ENCODE data around the gene RACK1.

Gene RACK1

DNA sequence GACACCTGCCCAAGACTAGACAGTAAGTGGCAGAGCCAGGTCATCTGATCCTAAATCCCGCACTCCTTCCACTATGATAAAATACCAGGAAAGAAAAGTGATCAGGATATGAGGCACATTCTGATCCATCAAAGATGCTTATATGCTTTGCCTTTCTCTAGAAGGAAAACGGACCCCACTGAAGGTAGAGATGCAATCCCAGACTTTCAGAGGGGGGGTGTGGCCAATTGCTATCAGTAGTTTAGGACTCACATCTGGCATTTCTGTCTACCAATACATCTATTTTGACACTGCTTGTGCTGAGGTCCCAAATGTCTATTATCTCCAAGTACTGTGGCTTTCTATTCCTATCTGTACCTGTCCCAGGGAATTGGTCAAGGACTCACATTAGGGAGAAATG, 15.6 kb upstream of the RACK1 start:
- DNase-seq = no peak

DNA sequence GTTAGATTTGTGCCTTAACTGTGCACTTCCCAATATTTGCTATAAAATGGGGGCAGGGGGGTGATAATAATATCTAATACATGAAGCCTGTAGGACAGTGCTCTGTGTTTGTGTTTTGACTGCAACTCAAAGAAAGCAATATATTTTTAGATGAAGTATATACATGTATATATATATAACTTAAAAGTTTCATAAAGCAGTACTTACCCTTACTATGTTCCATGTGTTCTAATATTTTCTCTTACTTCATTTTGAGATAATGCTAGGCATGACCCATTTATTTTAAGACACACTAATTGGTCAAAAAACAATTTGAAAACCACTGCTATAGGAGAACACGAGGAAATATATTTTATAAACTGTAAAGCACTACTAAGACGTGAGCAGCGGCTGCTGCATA, 14.9 kb upstream of the RACK1 start:
- no peak for DNase-seq

DNA sequence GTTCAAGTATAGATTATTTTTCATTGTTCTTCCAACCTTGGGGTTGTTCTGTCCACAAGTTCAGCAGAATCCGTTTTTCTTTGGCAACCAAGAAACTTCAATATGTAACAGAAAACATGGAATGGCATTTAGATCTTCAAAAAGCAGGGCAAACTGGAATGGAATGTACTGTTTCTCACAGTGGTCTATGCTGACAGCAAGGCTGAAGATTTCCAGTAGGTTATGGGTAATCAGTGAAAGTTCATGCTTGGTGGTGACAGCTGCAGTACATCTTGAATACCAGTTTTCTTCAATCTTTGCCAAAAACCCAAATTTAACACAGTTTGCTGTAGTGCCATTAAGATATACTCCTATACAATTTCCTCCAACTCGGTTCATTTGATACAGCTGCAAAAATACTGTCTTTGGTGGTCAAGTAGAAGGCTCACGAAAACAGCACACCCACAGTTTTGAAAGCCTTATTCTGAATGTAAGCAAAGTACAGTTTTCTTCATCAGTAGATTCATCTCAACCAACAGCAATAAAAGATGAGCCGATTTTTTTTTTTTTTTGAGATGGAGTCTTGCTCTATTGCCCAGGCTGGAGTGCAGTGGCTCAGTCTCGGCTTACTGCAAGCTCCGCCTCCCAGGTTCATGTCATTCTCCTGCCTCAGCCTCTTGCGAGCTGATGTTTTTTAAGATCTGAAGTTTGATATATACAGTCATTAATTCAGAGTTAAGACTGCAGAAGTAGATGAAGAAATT, 12.3 kb upstream of the RACK1 start:
- no peak for DNase-seq

DNA sequence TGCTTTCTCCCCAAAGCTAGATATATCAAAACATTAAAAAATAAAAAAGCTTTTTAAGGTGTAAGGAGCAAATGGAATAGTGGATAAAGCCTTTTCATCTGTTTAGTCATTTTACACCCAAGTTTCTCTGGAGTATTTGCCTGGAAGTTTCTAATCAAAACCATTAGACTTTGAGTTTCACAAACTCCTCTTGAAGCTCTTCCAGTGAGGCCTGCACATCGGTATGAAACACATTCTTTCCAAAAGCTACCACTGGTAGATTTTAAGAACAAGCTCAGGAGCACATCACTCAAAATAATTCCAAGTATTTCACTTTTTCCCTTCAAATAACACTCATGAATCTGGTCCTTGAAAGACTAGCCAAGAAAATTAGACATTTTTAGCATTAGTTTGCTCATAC, 11.6 kb upstream of the RACK1 start:
- no peak for DNase-seq

DNA sequence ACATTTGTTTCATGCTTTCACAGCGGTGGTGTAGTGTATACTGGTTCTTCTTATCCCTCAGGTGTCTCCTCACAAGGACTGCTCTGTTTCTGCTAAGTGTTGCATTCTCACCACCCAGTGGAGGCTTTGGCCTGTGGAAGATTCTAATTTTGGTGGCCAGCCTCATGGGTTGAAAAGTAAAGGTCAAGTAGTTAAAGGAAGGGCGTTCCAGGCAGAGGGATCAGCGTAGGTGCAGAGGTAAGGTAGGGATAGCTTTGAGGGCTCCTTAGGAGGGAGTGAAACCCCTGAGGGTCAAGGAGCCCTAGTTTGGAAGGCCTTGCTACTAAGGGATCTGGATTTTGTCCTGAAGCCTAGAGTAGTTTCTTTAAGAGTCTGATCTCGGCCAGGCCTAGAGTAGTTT, 4.6 kb upstream of the RACK1 start:
- no peak for DNase-seq

DNA sequence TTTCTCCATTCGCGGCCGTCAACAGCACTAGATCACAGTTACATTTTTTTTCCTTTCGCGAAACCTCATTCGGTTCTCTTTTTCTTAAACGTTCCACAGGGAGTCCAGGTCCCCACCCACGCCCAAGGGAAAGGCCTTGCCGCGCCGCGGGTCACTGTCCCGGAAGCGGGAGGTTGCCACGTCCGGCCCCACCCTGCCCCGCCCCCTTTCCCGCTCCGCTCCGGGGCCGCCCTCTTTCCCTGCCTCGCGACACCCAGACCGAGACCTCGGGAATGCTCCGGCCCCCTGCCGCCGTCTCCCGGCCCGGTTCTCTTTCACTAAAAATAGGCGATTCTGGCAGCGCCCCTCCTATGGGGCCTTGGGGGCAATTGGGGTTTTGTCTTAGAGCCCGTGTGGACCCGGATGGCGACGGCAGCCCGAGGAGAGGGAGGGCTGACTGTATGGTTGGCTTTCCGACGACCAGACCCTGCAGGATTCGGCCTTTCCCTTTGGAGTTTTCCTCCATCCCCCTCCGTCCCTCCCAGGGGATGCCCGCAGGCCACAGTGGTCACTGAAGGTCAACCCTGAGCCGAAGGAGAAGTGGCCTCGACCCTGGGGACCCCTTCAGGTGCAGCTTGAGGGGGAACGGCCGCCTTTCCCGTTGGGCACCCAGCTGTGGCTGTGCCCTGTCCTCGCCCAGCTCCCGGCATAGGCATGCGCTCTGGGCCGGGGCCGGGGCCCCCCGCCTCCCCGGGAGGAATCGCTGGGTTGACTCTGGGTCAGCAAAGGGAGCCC, 2.8 kb upstream of the RACK1 start:
- peak; percentile 73 to 83 for DNase-seq

DNA sequence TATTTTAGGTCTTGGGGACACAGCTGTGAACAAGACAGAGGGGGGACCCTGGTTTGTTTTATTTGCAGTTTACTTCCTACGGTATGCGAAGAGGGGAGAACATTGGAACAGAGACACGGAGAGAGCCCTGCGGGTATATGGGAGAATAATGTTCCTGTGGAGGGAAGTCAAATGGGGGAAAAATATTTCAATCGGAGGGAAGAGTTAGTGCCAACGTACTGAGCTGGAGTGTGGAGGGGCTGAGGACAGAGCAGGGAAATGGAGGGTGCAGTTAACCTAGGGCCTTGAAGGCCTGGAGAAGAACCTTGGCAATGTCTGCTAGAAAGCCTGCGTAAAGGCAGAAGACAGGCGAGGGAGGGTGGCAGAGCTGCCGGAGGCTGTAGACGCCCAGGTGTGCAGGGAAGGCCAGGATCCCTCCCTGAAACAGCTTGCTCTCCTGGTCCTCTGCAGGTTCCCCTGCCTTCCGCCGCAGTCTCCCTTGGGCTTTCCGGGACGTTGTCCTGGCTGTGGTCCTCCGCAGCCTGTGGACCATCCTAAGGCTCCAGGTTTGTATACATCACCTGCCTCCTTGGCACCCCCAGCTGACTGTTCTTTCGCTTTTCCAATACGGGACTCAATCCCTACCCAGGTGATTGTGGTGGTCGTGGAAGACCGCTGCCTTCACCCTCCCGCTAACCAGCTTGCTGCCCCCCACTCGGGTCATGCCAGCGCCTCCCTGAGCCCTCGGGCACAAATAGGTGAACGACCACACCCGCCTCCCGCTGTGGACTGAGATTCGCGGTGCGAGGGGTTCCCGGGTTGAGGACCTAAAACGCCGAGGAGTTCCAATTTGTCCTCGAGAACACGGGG, 1.9 kb upstream of the RACK1 start:
- DNase-seq = no peak

DNA sequence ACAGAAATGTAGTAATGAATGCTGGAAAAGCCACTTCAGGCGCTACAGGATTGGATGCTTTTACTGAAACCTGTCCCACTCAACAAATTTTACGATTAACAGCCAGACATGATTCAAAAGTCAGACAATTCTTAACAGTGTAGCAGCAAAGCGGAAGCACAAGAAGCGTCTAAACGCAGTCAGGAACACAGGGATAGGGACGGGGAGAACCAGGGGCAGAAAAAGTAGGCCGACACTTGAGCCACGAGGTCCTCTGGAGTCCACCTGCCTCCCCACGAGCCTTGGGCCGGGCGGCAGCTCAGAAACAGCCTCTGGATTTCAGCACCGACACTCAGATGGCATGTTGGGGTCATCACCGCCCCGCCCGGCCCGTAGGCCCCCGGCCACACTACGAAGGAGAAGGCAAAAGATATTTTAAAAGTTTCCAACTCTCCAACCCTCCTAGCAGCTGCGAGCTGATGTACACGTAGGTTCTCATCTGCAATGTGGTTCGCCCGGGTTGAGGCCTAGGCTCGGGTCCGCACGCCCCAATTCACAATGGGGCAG, 615 bp downstream of the RACK1 start:
- no peak for DNase-seq

DNA sequence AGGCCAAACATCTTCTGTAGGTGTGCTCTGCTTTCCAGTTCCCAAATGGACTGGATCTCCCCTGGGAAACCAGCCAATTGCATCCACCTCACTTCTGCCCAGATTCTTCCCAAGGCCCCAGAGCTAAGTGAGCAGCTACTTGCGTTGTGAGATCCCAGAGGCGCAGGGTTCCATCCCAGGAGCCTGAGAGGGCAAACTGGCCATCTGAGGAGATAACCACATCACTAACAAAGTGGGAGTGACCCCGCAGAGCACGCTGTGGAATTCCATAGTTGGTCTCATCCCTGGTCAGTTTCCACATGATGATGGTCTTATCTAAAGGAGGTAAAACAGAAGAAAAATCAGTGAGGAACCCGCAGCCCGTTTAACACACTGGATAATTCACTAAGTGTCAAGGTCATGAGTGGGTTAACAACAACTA, 1.7 kb downstream of the RACK1 start:
- DNase-seq = no peak

DNA sequence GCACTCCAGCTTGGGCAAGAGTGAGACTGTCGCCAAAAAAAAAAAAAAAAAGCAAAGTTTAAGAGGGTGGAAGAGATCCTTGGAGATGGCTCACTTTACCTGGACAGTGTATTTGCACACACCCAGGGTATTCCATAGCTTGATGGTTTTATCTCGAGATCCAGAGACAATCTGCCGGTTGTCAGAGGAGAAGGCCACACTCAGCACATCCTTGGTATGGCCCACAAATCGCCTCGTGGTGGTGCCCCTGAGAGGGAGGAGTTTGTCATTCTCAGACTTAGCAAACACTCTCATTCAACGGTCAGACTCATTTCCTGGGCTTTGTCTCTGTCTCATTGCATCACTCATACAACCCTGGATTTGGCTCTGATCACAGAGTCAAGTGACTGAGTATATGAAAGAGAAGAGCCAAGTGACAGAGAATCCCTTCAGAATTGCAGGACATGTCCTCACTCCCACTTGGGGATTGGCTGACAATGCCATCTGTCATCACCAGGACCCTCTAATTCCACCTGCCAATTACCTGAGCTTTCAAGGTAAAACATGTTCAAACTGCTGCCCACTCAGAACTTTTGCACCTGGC, 2.2 kb downstream of the RACK1 start:
- DNase-seq = no peak

DNA sequence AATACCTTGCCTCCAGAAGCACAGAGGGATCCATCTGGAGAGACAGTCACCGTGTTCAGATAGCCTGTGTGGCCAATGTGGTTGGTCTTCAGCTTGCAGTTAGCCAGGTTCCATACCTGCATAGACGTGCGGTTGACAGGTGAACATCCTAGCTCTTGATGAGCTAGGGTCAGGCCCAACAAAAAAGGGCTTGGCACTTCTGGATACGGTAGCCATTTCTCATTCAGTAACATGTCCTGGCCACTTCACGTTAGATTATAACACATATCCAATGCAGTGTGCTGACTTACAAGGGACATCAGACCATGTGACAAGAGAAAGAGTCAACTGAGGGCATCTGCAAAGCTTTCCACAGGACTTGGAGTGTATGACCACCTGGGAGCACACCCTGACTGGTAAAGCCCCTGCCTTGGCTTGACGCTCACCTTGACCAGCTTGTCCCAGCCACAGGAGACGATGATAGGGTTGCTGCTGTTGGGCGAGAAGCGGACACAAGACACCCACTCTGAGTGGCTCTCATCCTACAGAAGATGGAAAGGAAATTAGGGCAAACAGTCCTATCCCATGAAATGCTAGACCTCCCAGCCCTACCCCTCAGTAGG, 4.5 kb downstream of the RACK1 start:
- no peak for DNase-seq

DNA sequence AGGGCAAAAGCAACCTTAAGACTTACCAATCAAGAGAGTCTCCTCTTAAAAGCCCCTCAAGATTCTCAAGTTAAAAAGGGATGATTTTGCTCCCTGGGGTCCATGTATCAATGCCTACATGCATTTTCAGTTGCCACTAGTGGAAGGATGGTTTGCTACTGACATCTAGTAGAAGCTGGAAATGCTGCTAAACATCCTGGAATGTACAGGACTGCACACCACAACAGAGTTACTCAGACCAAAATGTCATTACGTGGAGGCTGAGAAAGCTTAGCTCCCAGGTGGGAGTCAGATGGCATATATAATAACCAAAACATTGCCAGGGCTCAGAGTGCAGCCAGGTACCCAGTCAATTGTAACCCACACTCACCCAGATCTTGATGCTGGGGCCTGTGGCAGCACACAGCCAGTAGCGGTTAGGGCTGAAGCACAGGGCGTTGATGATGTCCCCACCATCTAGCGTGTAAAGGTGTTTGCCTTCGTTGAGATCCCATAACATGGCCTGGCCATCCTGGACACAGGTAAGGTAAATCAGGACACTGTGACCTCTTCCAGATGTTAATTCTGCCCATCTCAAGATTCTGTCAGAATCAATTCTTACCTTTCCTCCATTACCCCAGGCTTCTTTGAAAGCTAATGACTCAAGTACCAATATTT, 5.8 kb downstream of the RACK1 start:
- no peak for DNase-seq

DNA sequence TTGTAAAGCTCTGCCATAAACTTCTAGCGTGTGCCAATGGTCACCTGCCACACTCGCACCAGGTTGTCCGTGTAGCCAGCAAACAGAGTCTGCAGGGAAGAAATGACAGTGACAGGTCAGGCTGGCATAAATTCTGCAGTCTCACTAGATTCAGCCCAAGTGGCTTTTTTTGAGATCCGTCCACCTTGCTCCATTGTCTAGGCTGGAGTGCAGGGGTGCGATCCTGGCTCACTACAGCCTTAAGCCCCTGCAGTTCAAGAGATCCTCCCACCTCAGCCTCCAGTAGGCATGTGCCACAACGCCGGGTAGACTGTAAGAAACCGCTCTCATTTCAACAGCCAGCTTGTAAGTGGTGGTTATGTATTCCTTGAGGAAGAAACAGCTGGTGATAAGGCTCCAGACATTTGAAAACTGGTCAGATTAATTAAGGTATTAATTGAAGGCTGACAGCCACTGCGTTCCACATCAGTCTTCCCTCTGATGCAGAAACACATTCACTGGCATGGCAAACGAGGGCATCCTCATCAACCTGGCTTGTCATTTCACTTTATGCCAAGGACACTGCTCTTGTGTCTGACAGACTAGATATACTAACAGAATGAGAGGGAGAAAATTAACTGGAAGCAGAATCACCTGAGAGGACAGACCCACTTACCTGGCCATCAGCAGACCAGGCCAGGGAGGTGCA, 6.6 kb downstream of the RACK1 start:
- no peak for DNase-seq

DNA sequence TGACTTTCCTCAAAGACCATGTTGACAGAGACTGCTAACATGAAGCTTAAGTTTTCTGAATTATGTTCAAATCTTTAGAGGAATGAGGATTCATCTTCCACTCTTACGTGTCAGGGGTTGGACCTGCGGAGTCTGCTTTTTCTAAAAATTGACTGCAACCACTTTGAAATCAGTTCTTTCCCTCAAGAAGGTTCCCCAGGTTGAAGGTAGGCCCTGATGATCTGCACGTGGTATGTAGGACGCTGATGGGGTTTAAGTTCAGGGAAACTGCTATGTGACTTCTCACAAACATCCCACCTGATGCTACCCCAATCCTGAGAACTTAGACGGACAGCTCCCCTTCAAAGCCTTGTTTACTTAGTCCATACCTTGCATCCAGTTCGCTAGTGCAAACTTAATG, 7.2 kb downstream of the RACK1 start:
- DNase-seq = no peak

DNA sequence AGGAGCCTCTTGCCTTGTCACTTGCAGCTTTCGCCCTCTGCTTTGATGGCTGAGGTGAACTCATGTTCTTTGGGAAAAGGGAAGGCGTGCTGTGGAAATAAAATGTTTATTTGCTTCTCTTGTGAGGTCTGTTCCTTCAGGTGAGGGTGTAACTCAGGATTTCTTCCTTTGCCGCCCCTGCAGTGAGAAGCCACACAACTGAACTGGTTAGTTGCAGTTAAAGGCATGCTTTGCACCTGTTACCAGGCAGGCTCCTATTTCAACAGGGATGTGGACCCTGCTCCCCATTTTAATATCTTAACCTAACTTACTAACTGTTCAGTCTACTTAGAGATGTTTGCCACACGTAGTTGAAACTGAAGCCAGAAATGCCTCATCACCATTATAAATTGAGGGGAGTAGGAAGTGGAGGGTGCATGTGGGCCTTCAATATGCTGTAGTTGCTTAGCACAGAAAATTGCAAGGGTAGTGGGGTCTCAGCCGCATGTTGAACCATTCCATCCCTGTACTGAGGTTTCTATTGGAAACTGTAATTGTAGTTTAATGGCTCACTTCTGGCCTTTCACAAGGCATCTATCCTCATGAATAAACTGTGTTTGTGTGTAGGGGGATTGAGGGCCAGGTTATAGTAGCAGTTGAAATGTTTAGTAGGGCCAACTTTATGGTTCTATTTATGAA, 7.9 kb downstream of the RACK1 start:
- no peak for DNase-seq

DNA sequence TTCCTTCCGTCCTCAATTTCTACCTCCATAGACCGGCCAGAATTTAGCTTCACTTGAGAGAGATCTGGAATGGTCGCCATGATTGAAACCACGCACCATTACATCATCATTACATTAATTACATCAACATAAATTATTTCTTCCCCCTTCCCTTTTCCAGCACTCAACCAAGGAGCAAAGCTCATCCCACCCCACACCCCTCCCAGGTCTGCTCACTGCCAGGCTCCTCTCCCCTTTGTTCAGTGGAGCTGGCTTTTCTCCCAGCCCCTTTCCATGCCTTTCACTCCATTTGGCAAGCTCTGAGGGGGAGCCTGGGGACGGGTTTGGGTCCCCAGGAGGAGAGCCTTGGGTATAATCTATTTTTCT, 8.4 kb downstream of the RACK1 start:
- no peak for DNase-seq

DNA sequence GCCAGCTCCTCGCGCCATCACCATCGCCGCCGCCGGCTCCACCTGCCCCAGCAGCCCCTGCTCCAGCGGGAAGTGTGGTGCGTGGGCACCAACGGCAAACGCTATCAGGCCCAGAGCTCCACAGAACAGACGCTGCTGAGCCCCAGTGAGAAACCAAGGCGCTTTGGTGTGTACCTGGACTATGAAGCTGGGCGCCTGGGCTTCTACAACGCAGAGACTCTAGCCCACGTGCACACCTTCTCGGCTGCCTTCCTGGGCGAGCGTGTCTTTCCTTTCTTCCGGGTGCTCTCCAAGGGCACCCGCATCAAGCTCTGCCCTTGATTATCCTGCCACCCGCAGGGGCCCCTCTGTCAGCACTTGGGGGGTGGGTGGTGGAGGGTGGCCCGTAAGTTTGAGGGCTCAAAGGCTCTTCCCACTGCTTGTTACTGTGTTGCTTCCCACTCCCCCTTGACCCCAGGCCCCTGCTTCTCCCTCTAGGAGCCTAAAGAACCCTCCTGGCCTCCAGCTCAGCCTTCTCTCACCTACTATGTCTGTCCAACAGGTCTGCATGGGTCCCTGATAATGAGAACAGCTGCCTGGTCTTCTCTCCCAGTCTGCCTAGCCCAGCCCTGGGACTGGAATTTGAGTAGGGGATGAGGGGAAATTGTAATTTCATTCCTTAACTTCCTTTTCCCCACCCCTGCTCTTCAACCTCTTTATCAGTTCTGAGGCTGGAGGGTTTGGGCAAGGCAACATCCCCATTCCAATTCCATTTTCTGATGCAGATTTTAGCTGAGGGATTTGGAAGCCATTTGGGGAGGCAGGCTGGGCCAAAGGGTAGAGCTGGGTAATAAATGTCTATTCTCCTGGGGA, 9.0 kb downstream of the RACK1 start:
- no peak for DNase-seq

DNA sequence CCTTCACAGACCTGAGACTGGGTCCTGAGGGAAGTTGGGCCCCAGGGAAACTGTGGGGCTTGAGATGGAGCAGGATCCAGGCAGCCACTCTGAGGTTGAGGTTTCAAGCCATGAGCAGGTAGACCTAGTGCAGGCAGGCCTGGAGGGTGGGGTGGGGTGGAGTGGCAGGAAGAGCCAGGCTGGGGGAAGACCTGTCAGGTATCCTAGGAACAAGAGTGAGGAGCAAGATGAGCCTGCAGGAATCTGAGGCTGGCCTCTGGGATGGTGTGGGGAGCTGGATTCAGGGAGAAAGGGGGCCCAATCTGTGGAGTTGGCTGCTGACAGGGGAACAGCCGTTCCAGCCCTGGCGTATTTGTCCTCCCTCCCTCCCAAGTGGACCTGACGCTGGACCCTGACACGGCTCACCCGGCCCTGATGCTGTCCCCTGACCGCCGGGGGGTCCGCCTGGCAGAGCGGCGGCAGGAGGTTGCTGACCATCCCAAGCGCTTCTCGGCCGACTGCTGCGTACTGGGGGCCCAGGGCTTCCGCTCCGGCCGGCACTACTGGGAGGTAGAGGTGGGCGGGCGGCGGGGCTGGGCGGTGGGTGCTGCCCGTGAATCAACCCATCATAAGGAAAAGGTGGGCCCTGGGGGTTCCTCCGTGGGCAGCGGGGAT, 9.8 kb downstream of the RACK1 start:
- DNase-seq = no peak

DNA sequence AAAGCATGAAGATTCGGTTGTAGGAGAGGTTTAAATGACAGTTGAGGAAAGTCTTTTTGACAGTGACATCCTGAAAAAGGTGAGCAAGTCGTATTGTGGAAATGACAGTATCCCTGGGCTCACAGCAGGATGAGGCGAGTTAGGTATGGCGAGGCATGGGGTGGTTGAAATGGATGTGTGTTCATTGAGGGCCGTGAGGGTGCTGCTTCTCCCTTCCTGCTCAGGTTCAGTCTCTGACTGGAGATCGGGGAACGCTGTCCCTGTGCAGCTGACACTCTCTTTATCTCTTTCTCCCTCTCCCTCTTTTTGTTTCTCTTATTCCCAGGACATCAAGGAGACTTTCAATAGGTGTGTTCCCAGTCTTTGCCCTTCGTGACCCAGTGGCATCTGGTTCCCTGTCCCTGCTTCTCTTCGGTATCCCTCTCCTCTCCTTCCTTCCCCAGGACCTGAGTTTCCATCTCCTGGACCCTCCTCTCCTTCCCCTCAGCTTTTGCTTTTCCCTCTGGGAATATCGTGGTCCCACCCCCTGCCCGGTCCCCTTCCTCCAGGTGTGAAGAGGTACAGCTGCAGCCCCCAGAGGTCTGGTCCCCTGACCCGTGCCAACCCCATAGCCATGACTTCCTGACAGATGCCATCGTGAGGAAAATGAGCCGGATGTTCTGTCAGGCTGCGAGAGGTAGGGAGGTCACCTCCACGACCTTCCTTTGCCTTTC, 10.5 kb downstream of the RACK1 start:
- no peak for DNase-seq

Measured in stimulated activated CD4-positive, alpha-beta T cell treated with anti-CD3 and anti-CD28 coated beads, Interleukin-2, amount 100 ng/mL, for 48 hours (primary cell).